Gastrocnemius medialis (tissue), 4 donors: ENCODE results near the gene RTP2.

Experiments used
- POLR2A ChIP-seq, 2 donors: fragments of 450-650 bp; IDR thresholded peaks; one replicate each; pipeline ENCODE4 v1.6.1; 2017; ENCODE audit warnings: antibody characterized with exemption in 2 of 2, mild to moderate bottlenecking in 2 of 2, moderate library complexity in 2 of 2
- TF ChIP-seq, protein P1 (sequence below), 5 experiments: fragments of 450-650 bp in 3 of 5; fragments of 200-600 bp in 2 of 5; sonication (generic) in 2 of 5; IDR thresholded peaks in 4 of 5; conservative IDR thresholded peaks in 1 of 5; 1 replicate in 4 of 5; 2 replicates in 1 of 5; pipeline ENCODE4 v1.5.1; 2016 to 2019; ENCODE audit warnings: antibody characterized with exemption in 5 of 5, mild to moderate bottlenecking in 3 of 5, moderate library complexity in 3 of 5

DNA sequence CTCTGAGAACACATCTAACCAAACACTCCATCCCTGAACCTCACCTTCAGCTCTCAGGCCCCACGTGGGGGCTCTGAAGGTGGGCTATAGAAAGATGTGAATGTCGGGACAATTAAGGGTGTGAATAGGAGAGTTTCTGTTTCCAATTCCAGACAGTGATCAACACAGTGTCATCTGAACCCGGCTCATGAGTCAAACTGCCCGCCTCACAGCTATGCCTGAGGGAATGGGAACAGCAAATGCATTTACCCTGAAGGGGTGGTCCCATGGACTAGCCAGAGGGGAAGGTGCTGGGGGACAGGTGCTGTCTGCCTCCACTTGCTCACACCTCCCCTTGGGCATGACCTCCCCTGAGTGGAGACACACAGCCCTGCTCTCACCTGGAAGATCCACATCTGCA, 6.3 kb downstream of the RTP2 start:
- TF ChIP-seq, protein P1, sequence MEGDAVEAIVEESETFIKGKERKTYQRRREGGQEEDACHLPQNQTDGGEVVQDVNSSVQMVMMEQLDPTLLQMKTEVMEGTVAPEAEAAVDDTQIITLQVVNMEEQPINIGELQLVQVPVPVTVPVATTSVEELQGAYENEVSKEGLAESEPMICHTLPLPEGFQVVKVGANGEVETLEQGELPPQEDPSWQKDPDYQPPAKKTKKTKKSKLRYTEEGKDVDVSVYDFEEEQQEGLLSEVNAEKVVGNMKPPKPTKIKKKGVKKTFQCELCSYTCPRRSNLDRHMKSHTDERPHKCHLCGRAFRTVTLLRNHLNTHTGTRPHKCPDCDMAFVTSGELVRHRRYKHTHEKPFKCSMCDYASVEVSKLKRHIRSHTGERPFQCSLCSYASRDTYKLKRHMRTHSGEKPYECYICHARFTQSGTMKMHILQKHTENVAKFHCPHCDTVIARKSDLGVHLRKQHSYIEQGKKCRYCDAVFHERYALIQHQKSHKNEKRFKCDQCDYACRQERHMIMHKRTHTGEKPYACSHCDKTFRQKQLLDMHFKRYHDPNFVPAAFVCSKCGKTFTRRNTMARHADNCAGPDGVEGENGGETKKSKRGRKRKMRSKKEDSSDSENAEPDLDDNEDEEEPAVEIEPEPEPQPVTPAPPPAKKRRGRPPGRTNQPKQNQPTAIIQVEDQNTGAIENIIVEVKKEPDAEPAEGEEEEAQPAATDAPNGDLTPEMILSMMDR (IDR thresholded peaks at IDR 0.05 in 4 of 5, conservative IDR thresholded peaks at IDR 0.05 in 1 of 5), result no peak
- TF ChIP-seq POLR2A (IDR thresholded peaks at IDR 0.05), result no peak
